Choroid plexus epithelial cell (primary cell): ENCODE results near the gene GRAMD1B.
A peak's percentile ranks its signal among the peaks of the same experiment; 100 is the strongest.
"Not testable (repeated sequence)": the region's sequence is repeated elsewhere in the genome, so short reads cannot be mapped to it uniquely, and the experiment has no call there.

Source experiments
- DNase-seq: peaks from one replicate; pipeline ENCODE4 v3.0.0-alpha.2; 2010; ENCODE audit warnings: low read depth
- H3K4me3 ChIP-seq: 2 replicates; pipeline ENCODE4 v1.5.1; 2011; ENCODE audit warnings: low read depth, mild to moderate bottlenecking, control low read depth, low read length, moderate library complexity
- CTCF ChIP-seq: conservative IDR thresholded peaks from 2 replicates; pipeline ENCODE4 v1.5.1; 2011; ENCODE audit warnings: low read depth, mild to moderate bottlenecking, control low read depth, inconsistent platforms, low read length, moderate library complexity

GRAMD1B gene

GRCh38 chr11:123454796-123455195 is 24.7 kb downstream of the GRAMD1B start:
- no peak overlapping the region for H3K4me3 ChIP-seq
- no peak for DNase-seq
- TF ChIP-seq CTCF = no peak

GRCh38 chr11:123456448-123456847 is 26.4 kb downstream of the GRAMD1B start:
- DNase-seq, H3K4me3 ChIP-seq: not testable (repeated sequence)

GRCh38 chr11:123457187-123457770 is 27.2 kb downstream of the GRAMD1B start:
- no peak overlapping the region for H3K4me3 ChIP-seq
- TF ChIP-seq CTCF = no peak
- DNase-seq = peak; percentile 51

- no peak for DNase-seq
- TF ChIP-seq CTCF = no peak
These were observed 28.4 kb downstream of the GRAMD1B start for GRCh38 chr11:123458501-123458900.

GRCh38 chr11:123460012-123460700 is 30.1 kb downstream of the GRAMD1B start:
- no peak for DNase-seq
- H3K4me3 ChIP-seq = no peak overlapping the region
- no peak for TF ChIP-seq CTCF

More at GRCh38 chr11:123458501-123458900, 28.4 kb downstream of the GRAMD1B start:
- H3K4me3 ChIP-seq = no peak overlapping the region

GRCh38 chr11:123461164-123461563 is 31.1 kb downstream of the GRAMD1B start:
- DNase-seq = no peak
- TF ChIP-seq CTCF = no peak
- H3K4me3 ChIP-seq = no peak overlapping the region

GRCh38 chr11:123465667-123466066 is 35.6 kb downstream of the GRAMD1B start:
- H3K4me3 ChIP-seq, DNase-seq: not testable (repeated sequence)

GRCh38 chr11:123466172-123466571 is 36.1 kb downstream of the GRAMD1B start:
- H3K4me3 ChIP-seq, DNase-seq: not testable (repeated sequence)
